HEK293 (cell line): ENCODE results near the gene MMP27.

Source experiments
- CTCF ChIP-seq: fragments of 450-650 bp; formaldehyde crosslinking; IDR thresholded peaks from 2 replicates; pipeline ENCODE4 v1.5.1; 2016; ENCODE audit warnings: missing biosample characterization, missing genetic modification characterization
- KLF9 ChIP-seq: fragments of 450-650 bp; formaldehyde crosslinking; IDR thresholded peaks from 2 replicates; pipeline ENCODE4 v1.5.1; 2016; ENCODE audit warnings: missing biosample characterization, missing genetic modification characterization, low read depth
- ZBTB17 ChIP-seq: fragments of 450-650 bp; formaldehyde crosslinking; IDR thresholded peaks from 2 replicates; pipeline ENCODE4 v1.5.1; 2016; ENCODE audit warnings: missing biosample characterization, missing genetic modification characterization

GRCh38 chr11:102654761-102655160 lies 50.8 kb downstream of the MMP27 start:
- TF ChIP-seq CTCF (no peak), KLF9 (tag by site-specific recombination) (no peak), ZBTB17 (tag by site-specific recombination) (no peak)
